Omental fat pad (tissue), 4 donors: ENCODE data around the gene SERAC1. TPM values are rescaled to one million over a fixed set of nuclear protein-coding genes. Genes with fewer than 3 reads are reported as not detected.
A peak's percentile ranks its signal among the peaks of the same experiment; 100 is the strongest.
"Not testable (repeated sequence)": the region's sequence is repeated elsewhere in the genome, so short reads cannot be mapped to it uniquely, and the experiment has no call there.

Experiments used
- ATAC-seq: fragments of 150-250 bp; one replicate; pipeline ENCODE4 v1.9.1; 2016; ENCODE audit warnings: mild to moderate bottlenecking, moderate library complexity; ENCODE audit not compliant: low FRiP score
- DNase-seq: peaks from one replicate; pipeline ENCODE4 v3.0.0-alpha.2; 2019; ENCODE audit warnings: low spot score
- CTCF ChIP-seq, 3 donors: fragments of 450-650 bp; IDR thresholded peaks; one replicate each; pipeline ENCODE4 v1.5.1; 2016 to 2017; ENCODE audit warnings: antibody characterized with exemption in 3 of 3, mild to moderate bottlenecking in 3 of 3, moderate library complexity in 2 of 3
- total RNA-seq, 4 donors: library from RNA; depleted of rRNA; stranded (reverse); fragments of >200 nt; gene quantifications; one replicate each; pipeline ENCODE4 v1.1.0, GENCODE V29; 2016

The SERAC1 gene
- total RNA-seq, 4 donors from 2014 or later = 5.8 to 8.8 (median 7.4) TPM

DNA sequence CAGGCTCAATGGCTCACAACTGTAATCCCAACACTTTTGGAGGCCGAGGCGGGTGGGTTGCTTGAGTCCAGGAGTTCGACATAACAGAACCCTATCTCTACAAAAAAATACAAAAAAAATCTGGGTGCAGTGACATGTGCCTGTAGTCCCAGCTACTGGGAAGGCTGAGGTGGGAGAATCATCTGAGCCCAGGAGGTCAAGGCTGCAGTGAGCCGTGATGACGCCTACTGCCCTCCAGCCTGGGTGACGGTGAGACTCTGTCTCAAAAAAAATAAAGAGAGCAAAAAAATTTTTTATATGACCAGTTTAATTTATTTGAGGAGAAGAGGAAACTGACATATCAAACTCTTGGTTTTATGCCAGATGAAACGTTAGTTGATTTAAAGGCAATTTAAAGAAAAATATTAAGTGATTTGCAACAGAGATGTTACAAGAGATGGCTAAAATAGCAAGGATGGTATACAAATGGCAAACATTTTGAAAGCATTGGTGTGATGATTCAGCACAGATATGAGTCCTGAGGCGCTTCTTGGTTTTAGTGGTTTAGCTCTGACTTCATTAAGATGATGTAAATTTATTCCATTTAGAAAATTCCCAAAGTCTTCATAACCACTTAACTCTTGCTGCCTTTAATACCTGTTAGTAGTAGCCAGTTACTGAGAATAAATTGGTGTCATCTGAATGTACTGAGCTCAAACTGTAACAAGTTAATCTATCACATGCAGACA lies 17.8 kb upstream of the SERAC1 start:
- no peak for TF ChIP-seq CTCF (IDR thresholded peaks at IDR 0.05)
- ATAC-seq (no peak), DNase-seq (no peak)

GRCh38 chr6:158184608-158185007 lies 16.5 kb upstream of the SERAC1 start:
- TF ChIP-seq CTCF (IDR thresholded peaks at IDR 0.05) = no peak
- ATAC-seq = peak; percentile 73
- no peak for DNase-seq

DNA sequence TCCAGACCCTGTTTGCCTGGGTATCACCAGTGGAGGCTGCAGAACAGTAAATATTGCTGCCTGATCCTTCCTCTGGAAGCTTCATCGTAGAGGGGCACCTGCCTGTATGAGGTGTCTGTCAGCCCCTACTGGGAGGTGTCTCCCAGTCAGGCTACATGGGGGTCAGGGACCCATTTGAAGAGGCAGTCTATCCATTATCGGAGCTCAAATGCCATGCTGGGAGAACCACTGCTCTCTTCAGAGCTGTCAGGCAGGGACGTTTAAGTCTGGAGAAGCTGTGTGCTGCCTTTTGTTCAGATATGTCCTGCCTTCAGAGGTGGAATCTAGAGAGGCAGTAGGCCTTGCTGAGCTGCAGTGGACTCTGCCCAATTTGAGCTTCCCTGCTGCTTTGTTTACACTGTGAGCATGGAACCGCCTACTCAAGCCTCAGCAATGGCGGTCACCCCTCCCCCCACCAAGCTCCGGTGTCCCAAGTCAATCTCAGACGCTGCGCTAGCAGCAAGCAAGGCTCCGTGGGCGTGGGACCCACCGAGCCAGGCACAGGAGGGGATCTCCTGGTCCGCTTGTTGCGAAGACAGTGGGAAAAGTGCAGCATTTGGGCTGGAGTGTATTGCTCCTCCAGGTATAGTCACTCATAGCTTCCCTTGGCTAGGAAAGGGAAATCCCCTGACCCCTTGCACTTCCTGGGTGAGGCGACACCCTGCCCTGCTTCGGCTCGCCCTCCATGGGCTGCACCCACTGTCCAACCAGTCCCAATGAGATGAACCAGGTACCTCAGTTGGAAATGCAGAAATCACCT lies 15.3 kb upstream of the SERAC1 start:
- ATAC-seq, DNase-seq: not testable (repeated sequence)

DNA sequence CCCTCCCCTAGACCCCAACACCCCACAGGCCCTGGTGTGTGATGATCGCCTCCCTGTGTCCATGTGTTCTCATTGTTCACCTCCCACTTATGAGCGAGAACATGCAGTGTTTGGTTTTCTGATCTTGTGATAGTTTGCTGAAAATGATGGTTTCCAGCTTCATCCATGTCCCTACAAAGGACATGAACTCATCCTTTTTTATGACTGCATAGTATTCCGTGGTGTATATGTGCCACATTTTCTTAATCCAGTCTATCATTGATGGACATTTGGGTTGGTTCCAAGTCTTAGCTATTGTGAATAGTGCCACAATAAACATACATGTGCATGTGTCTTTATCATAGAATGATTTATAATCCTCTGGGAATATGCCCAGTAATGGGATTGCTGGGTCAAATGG lies 9.7 kb upstream of the SERAC1 start:
- not testable (repeated sequence) for ATAC-seq, DNase-seq

DNA sequence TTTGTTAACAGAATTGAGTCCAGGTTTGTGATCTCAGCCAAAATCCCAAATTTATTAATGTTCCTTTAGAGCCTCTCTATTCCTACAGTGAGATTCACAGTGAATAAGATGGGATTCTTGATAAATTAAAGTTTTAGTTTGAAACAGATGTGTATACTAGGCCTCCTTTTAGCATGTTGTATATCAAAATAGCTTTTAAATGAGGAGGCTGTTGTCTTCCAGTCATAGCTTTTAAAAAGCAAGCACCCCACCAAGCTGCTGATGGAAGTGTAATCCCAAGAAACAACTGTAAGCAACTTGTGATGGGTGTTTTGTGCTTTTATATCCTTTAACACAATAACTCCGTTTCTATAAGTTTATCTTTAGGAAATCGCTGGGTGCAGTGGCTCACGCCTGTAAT lies 7.0 kb upstream of the SERAC1 start:
- ATAC-seq (no peak), DNase-seq (no peak)
- TF ChIP-seq CTCF (IDR thresholded peaks at IDR 0.05) = no peak

DNA sequence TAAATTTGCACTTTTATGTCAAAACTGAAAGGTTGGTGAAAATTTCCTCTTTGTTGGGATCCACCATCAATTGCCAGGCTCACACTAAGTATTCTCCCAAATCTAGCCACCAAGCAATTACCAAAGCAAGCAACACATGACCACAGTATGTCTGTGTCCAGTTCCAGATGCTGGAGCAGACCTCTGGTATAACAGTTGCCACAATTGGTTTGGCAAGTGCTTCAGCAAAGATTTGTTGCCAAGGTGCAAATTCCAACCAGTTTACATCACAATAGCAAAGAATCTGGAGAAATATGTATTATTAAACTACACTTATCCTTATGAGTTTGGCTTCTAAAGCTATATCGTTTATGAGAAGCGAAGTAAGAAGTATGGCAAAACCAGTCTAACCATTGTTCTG lies 6.5 kb upstream of the SERAC1 start:
- peak; percentile 42 for ATAC-seq
- no peak for DNase-seq
- TF ChIP-seq CTCF (IDR thresholded peaks at IDR 0.05) = no peak

- no peak for TF ChIP-seq CTCF (IDR thresholded peaks at IDR 0.05)
- ATAC-seq (no peak), DNase-seq (no peak)
Measured at GRCh38 chr6:158174024-158174423, 6.0 kb upstream of the SERAC1 start.

GRCh38 chr6:158172001-158172400 lies 3.9 kb upstream of the SERAC1 start:
- DNase-seq = no peak
- ATAC-seq = no peak
- TF ChIP-seq CTCF (IDR thresholded peaks at IDR 0.05) = no peak
